HL-60/S4 (cell line): ENCODE measurements around the gene AMHR2.
"Not testable (repeated sequence)": the region's sequence is repeated elsewhere in the genome, so short reads cannot be mapped to it uniquely, and the experiment has no call there.

ENCODE experiments used
- in situ Hi-C: fragments of 300-500 bp; cut with MboI; formaldehyde crosslinking; loops from 2 replicates; pipeline ENCODE4 v1.14.3; 2022; ENCODE audit warnings: low sequenced_read_pairs

Gene AMHR2

GRCh38 chr12:53414756-53415417, 8.8 kb upstream of the AMHR2 start:
- in situ Hi-C loops, result no loop called here

GRCh38 chr12:53415752-53416389, 7.8 kb upstream of the AMHR2 start:
- in situ Hi-C loops, result not testable (repeated sequence)

GRCh38 chr12:53417291-53417816, 6.3 kb upstream of the AMHR2 start:
- in situ Hi-C loops, result not testable (repeated sequence)

- in situ Hi-C loops, result no loop called here
Observed at GRCh38 chr12:53418221-53418620, 5.4 kb upstream of the AMHR2 start.

GRCh38 chr12:53419756-53420155, 3.9 kb upstream of the AMHR2 start:
- in situ Hi-C loops, result loop anchor here (5.0 kb wide), 1 partner anchor 67 kb away; no protein-coding TSS in a partner anchor

GRCh38 chr12:53422247-53422646, 1.4 kb upstream of the AMHR2 start:
- in situ Hi-C loops, result loop anchor here (5.0 kb wide), 1 partner anchor 70 kb away; no protein-coding TSS in a partner anchor

- in situ Hi-C loops, result loop anchor here (5.0 kb wide), 1 partner anchor 73 kb away; no protein-coding TSS in a partner anchor
Observed at GRCh38 chr12:53424626-53425514, 1.2 kb downstream of the AMHR2 start.

GRCh38 chr12:53425515-53426150, 2.0 kb downstream of the AMHR2 start:
- in situ Hi-C loops, result no loop called here

GRCh38 chr12:53427905-53428594, 4.4 kb downstream of the AMHR2 start:
- in situ Hi-C loops, result no loop called here

- in situ Hi-C loops, result no loop called here
Observed at GRCh38 chr12:53428741-53429140, 5.1 kb downstream of the AMHR2 start.

- in situ Hi-C loops, result no loop called here
Observed at GRCh38 chr12:53430116-53430515, 6.5 kb downstream of the AMHR2 start.

- in situ Hi-C loops, result no loop called here
Observed at GRCh38 chr12:53431187-53431586, 7.5 kb downstream of the AMHR2 start.

GRCh38 chr12:53435326-53435725, 11.7 kb downstream of the AMHR2 start:
- in situ Hi-C loops, result not testable (repeated sequence)

GRCh38 chr12:53439582-53439981, 15.9 kb downstream of the AMHR2 start:
- in situ Hi-C loops, result not testable (repeated sequence)

- in situ Hi-C loops, result no loop called here
Observed at GRCh38 chr12:53441040-53441833, 17.6 kb downstream of the AMHR2 start, which contains the start of gene PRR13. TSS of gene PRR13 (plus strand) at chr12:53441734. CDS start at chr12:53442715, 981 bp downstream.

- in situ Hi-C loops, result no loop called here
Observed at GRCh38 chr12:53443955-53444354, 20.3 kb downstream of the AMHR2 start.

- in situ Hi-C loops, result not testable (repeated sequence)
Observed at GRCh38 chr12:53444593-53445325, 21.1 kb downstream of the AMHR2 start.

- in situ Hi-C loops, result no loop called here
Observed at GRCh38 chr12:53450936-53451335, 27.3 kb downstream of the AMHR2 start.
